Activated T-helper 1 cell treated with Interleukin-2 at 50 U/mL for 16 hours (primary cell): ENCODE measurements around the gene CAPN9.

Experiments used
- DNase-seq: peaks from one replicate; pipeline ENCODE4 v3.0.0-alpha.2; 2020; ENCODE audit warnings: low read depth

CAPN9 gene

DNA sequence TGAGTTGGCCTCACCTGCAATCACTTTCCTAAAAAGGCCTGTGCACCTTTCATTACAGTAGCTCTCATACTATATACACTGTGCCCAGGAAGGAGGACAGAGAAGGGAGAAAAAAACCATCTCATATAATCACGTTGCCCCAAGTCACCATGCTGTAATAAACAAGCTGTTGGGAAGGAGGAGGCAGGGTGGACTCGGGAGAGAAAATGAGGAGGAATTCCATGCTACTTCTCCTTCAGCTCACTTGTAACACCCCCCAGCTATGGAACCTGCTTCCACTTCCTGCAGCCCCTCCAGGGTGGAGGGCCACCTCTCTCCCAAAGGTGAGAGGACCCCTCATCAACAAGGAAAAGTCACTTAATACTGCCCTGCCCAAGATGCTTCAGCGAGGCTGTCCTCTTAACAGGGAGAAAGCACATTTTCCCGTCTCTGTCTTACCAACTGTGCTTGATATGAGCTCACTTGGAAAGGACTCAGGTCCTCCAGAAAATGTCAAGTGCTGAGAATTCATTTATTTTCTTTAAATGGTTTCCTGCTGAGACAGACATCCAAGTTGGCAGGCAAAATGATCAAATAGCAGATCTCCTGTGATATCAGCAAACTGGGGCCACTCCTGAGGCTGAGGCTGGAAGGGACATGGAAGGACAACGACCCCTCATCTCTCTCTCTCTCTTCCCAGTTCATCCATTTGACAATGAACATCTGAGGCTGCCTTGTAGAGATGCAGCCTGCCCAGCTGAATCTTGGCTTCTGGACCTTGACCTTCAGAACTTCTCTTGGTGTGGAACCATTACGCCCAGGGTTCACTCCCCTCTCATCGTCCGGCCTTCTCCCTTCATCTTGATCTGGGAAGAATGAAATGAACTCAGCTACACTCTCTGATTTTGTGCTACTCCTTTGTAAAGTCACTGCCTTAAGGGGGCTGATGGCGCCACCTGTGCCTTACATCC, 54.0 kb downstream of the CAPN9 start:
- DNase-seq, result no peak

DNA sequence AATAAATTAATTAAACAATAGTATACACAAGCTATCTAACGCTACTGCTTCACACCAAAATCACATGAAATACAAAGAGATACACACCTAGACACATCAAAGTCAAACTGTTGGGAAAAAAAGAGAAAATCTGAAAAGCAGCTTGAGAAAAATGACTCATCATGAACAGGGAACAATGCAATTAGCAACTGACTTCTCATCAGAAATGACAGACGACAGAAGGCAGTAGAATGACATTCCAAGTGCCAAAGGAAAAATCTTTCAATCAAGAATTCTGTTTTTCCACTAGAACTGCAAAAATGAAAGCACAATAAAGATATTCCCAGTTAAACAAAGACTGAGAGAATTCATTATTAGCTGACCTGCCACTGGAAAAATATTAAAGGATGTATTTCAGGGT, 57.2 kb downstream of the CAPN9 start:
- DNase-seq, result no peak

DNA sequence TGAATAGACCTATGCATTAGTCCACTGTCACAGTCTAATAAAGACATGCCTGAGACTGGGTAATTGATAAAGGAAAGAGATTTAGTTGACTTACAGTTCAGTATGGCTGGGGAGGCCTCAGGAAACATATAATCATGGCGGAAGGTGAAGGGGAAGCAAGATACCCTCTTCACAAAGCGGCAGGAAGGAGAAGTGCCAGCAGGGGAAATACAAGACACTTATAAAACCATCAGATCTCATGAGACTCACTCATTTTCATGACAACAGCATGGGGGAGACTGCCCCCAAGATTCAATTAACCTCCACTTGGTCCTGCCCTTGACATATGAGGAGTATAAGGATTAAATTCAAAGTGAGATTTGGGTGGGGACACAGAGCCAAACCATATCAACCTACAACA, 59.4 kb downstream of the CAPN9 start:
- no peak for DNase-seq

DNA sequence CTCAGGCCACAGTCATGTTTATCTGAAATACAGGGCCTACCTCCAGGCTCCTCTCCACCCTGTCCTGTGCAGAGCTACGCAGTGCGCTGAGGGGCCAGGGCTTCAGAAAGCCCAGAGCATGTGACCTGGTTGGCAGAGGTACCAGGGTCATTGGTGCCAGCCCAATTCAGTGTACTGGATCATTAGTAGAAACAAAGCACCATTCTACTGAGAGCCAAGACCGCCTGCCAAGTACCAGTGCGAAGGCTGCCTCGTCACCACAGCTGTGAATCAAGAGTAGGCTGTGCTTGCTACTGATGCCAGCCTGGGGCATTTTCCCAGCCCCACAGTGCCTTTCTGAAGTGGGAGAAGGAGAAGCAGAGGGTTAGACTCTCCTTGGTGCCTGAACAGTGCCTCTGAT, 59.8 kb downstream of the CAPN9 start:
- no peak for DNase-seq

DNA sequence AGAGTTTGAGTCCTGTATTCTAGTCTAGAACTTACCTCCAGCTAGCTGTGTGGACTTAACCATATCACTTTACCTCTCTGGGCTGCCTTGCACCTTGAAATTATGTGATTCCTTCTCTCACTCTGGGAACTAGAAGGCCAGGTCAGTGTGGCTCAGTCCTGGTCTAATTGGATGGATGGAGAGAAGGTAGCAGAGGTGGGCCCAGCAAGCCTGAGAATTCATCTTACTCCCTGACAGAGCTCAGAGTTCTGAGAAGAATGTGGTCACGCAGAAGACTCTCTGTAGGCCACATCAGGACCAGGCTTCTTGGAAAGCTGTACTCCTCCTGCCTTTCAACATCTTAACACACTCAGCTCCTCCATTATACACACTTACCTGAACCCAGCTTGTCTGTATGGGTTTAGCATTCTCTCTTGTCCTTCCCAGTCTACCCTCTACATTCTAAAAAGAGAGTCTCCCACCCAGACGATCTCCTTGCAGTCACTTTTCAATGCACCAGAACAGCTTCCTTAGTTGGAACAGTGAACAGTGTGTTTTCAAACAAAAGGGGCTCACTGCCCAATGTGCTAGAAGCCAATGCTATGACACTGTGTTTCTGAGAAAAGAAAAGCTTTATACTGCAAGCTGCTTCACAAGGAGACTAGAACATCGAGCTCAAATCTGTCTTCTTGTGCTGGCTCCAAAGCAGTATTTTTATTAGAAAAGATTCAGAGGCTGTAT, 60.5 kb downstream of the CAPN9 start:
- DNase-seq, result no peak

DNA sequence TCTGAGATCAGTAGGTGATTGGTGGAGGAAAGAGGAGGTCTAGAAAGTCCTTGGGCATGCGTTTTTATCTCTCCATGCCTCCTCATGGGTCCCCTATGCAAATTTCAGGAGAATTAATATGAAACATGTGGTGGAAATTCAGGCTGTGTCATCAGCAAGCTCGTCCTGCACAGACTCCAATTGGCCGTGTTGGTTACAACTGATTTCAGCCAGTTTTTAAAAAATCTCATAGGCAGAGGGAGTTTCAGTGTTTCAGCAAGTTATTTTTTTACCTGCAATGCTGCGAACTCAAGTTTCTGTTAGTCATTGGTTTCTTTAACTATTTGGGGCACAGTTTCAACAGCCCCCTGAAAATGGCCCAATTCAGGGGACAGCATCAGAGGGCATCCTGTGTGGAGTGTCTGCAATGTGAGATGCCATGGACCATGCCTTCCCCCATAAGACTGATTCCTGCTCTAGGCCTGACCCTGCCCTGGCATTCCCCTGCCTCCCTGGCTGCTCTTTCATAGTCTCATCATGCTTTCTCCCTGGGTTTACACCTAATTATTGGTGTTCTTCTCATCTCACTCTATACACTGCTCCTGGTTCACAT, 61.2 kb downstream of the CAPN9 start:
- DNase-seq, result no peak

DNA sequence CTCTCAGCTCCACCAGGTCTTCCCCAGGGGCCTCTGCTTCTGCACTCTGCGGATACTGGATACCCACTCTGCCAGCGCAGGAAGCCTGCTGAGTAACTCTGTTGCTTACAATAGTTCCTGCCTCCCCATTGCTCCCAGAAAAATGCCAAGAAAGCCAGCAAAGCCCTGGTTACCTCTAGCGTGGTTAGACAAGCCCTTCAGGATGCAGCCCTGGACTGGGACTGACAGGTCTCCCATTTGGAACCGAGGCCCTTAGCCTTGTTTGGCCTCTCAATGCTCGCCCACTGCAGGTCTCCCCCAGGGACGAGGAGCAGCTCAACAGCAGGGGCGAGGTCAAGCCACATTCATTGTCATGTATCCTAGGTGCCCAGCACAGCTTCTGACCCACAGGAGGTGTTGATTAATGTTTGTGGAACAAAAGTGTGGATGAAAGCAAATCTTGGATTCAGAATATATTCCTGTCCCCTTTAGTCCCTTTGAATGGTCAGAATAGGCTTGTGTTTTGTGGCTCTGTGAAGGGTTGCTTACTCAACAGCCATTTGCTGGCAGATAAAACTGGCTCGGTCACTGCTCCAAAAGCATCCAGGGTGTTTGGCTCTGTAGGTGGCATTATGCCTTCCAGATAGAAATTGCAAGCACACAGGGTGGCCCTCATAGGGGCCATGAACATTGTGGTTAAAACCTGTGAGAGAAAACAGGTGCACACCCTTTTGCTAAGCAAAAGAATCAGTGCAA, 62.2 kb downstream of the CAPN9 start:
- no peak for DNase-seq

DNA sequence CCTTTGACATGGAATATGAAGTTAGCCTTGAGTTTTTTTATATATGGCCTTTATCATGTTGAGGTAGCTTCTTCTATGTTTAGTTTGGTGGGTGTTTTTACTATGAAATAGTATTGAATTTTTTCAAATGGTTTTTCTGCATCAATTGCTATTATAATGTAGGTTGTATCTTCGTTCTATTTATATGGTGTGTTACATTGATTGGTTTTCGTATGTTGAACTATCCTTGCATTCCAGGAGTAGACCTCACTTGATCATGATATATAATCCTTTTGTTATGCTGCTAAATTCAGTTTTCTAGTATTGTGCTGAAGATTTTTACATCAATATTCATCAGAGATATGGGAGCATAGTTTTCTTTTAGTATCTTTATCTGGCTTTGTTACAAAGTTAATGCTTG, 65.4 kb downstream of the CAPN9 start:
- DNase-seq, result no peak

DNA sequence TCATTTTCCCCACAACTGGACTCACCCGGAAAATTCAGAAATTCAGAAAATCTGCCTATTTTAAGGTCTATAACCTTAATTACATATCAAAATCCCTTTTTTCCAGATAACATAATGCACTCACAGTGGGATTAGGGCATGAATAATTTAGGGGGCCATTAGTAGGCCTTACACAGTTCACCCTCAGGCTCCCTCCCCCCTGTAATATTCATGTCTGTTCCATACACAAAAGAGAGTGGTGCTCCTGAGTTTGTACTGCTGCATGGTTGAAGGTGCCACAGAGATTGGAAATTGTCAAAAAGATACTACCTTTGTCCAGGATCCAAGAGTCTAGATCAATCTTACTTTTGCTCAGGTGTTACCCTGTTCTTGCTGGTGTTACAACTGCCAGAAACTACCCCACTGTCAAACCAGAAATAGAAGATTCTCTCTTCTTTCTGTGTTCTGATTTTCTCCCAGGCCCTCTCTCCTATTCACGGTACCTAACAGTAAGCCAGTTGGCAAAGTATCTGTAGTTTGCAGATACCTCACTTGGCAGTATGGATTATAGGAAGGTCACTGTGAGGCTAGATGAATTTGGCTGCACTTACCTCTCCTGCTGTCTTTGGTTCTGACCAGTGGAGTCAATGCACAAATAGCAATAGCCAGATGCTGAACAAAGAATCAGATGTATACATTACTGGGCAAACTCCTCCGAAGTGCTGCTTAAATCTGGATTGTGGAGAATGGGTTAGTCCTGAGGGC, 67.9 kb downstream of the CAPN9 start:
- no peak for DNase-seq

DNA sequence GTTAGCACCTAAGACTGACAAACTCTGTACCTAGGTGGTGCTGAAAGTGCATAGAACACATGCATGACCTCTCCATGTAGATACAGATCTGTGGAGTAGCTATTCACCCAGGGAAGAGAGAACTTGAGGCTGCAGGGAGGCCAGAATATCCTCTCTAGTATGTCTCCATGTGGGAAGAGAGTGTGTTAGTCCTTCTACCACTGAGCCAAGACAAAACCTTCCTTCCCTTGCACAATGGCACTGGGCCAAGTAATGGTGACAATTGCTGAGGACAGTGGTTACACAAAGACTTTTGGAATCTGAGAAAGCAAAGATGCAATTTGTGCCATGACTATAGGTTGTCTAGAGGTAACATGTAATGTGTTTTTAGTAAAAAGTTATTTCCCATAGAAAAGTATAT, 68.8 kb downstream of the CAPN9 start:
- no peak for DNase-seq

DNA sequence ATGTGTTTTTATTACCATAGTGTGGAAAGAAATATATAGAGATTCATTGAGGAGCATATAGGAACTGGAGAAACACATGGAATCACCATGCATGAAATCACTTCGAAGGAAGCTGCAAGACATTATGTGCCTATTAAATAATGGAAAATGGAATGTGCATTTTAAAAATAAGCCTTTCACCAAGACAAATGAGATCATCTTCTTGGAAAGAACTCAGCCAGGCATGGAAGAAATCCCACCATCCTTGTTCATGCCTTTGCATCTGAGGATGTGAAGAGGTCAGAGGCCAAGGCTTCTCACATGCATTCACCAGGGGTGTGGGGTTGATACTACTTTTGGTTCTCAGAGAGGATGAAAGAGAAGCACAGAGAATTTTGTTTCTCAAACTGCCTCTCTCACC, 71.2 kb downstream of the CAPN9 start:
- DNase-seq, result no peak

DNA sequence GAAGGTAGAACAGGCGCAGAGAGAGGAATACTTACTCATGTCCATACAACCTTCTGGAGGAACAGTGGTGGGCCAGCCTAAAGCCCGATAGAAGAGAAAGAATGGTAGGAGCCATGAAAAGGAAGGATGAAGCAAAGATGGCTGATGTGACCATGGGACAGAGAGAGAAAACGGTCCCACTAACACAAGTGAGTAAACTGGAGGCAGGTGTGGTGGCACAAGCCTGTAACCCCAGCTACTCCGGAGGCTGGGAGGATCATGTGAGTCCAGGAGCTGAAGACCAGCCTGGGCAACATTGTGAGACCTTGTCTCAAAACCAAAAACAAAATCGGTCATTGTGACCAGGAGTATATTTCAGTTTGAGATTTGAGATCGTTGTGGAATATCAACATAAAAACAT, 71.7 kb downstream of the CAPN9 start:
- no peak for DNase-seq

DNA sequence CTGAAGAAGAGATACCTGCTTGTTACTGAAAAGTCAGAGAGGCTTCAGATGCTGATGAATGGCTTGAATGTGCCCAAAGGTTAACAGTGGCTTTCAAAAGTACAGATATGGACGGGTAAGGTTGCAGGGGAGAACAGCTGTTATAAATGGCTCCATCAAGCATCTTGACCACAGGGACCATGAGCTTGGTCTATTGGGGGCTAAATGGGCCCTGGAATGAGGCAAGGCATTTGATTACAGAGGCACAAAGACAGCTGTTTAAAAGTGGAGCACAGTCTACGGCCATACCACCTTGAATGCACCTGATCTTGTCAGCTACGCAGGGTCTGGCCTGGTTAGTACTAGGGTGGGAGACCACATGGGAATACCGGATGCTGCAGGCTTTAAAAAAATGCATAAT, 72.8 kb downstream of the CAPN9 start:
- DNase-seq, result no peak

DNA sequence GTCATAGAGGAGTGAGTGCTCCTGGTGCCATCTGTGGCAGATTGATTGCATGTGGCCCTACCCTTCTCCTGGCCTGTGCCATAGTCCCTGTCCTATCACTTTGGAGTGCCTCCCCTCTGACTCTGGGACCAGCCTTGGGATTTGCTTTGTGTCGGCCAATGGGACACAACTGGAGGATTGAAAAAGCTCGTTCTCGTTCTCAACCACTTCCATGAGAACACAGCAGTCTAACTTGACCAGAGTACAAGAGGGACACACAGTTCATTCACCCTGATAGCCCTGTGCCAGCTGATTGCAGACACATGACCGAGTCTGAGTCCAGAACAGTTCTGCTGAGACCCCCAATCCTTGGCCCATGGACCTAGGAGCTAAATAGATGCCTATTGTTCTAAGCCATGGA, 73.4 kb downstream of the CAPN9 start:
- no peak for DNase-seq

DNA sequence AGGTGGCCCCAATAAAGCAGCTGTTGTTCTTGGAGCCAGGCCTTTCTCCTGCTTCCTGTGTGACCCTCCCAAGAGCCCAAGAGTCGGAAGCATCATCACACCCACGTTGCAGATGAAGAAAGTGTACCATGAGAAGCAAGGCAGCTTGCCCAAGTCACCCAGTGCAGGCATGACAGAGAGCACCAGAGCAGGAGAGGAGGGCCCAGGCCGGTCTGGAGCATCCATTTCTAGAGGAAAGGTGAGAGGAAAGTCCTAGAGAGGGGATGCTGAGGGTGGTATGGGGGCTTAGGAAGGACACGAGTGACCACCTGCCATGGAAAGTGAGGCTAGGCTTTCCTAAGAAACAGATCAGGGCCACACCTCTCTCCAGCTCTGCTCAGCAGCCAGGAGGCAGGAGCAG, 74.2 kb downstream of the CAPN9 start:
- no peak for DNase-seq

DNA sequence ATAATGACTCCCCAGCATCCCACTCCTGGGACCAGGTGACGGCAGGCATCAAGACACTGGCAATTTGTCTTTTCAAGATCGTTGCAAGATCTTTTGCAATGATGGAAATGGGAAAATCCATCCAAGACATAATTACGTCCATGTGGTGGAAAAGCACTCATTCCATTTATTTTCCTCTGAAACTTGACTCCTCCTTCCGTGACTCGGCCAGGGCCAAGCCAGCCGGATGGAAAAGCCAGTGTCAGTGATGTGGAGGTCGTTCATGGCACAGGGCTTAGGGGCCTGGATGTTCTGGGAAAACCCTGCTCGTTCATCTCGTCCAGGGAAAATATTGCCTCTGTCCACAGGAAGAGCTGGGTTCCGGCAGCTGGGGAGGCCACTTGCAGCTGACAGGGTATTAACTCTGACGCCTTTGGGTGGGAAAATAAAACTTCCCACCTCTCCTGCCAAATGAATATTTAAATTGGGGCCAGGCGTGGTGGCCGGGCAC, 74.9 kb downstream of the CAPN9 start:
- DNase-seq, result no peak

DNA sequence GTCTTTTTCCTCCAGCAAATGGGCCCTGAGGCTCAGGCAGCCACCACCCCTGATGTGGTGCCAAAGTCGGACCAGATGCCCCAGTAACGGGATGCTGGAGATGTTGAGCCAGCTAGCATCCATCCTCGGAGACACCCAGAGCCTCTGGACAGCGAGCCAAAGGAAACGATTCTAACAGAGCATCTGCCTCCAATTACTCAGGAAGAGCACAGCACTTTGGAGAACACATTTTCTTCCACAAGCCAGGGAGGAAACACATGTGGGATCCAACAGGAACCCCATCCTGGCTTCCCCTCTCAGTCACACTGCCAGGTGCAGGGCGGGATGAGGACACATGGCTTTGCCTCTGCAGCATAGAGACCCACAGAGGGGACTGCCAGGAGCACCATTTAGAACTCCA, 76.2 kb downstream of the CAPN9 start:
- no peak for DNase-seq

DNA sequence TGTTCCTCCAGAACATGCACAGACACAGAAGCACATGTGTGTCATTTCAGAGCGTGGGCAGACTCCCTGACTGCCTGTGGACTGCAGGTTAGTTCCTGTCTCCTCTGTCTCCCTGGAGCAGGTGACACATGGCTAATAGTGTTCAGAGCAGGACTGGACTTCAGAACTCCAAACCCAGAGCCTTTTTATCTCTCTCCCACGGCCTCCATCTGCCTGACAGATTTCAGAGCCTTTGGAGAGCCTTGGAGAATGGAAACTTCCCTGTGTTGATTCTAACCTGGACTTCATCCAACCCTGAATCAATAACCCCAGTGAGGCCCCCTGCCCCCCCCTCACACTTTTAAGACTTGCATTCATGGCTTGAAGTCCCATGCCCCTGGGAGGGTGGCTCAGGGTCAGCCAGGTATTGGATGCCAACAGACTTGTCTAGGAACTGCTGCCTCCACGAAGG, 76.8 kb downstream of the CAPN9 start:
- no peak for DNase-seq

DNA sequence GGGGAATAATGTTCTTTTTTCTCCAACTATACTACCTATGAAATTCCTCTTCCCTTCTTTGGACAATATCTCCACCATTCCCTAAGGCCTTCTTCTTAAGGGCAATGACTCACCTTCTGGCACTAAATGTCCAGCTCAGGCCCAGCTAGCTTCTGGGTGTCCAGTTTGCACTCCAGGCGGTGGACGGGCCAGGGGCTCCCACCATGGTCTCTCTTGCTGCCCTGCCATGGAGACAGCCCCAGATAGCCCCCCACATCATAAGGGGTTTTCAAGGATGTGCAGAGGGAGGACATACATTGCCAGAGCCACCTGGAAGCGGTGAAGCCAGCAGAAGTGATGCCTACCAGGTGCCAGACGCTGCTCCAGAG, 77.3 kb downstream of the CAPN9 start:
- no peak for DNase-seq

DNA sequence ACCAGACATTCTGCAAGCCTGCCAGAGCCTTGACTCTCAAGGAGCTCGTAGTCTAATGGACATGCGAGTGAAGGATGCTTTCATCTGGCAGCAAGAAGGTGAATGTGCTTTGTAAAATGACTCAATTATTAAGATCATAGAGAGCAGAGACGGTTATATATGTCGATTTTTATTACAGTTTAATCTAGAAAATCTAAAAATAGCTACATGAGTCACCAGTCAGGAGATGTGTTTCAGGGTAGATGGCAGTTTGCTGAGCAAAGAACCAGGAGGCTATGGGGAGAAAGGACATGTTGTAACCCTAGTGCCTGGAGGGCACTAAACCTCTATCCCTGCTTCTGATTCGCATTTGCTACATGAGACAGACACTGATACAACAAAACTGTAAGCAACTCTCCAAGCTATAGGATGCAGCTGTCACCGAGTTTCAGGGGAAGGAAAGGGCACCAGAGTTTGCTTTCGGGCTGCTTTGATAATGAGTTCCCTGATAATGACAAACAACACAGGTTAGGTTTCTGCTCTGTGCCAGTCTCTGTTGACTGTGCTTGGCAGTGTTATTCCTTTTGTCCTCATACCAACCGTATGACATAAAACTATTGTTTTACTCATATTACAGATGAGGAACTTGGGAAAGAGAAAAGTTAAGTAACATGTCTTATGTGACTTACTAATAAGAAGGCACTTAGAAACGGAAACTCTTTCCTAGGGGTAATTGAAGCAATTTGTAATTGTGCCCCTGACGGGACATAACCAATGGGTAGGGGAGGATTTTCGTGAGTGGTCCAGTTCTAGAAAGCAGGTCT, 77.9 kb downstream of the CAPN9 start:
- no peak for DNase-seq

DNA sequence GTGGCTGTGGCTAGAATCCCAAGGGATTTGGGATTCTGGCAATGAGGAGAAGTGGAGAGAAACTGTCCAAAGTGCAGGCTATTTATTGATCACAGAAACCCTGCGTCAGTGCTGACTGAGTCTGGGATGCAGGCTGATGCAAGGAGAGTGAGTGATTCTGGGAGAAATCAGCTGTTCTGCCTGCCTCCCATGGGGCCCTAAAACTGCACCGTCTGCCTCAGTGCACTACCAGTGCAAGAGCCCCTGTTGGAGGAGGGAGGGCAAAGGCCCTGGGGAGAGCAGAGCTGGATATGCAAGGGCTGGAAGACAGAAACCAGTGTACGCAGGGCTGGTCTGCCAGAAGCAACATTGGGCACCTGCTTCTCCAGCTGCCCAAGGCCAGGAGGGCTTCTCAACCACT, 78.6 kb downstream of the CAPN9 start:
- DNase-seq, result no peak
